Measurements from ENCODE around the gene ZDHHC14. TPM values are rescaled to one million over a fixed set of nuclear protein-coding genes. Genes with fewer than 3 reads are reported as not detected.
A peak's percentile ranks its signal among the peaks of the same experiment; 100 is the strongest.
"Not testable (repeated sequence)": the region's sequence is repeated elsewhere in the genome, so short reads cannot be mapped to it uniquely, and the experiment has no call there.

ZDHHC14 gene
- 10.0 TPM for total RNA-seq
- long read RNA-seq, full-length matches to known transcripts = 4 of 18 reads
- long read RNA-seq, partial matches to known transcripts = 7 of 18 reads
- long read RNA-seq, other reads (novel, unspliced or antisense) = 7 of 18 reads

- intact Hi-C loops (cut with micrococcal nuclease) = no loop called here
- ATAC-seq = peak; percentile 95
- DNase-seq = peak; percentile 96
Observed at GRCh38 chr6:157380779-157381561, at the start of gene ZDHHC14. Gene ZDHHC14 (plus strand): TSS chr6:157381190.

- intact Hi-C loops (cut with micrococcal nuclease) = no loop called here
- ATAC-seq (no peak), DNase-seq (no peak)
Observed at GRCh38 chr6:157332813-157333212, 48.2 kb upstream of the ZDHHC14 start.

DNA sequence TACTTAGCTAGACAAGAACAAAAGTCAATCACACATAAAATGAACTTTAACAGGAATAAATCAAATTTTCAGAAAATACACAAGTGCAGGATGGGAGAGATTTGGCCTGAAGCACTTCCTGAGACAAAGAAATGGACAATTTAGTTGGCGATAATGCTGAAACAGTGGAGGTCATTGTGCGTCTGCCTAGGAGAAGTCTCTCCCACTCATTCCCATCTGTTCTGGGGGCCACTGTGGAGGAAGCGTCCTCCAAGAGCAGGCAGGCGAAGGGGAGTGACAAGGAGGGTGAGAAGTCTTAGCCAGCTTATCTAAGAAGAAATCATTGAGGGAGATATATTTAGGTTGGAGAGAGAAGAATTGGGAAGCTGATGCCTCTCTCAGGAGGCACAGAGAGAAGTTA is 47.5 kb upstream of the ZDHHC14 start:
- no peak for DNase-seq
- intact Hi-C loops (cut with micrococcal nuclease) = no loop called here

GRCh38 chr6:157333956-157334355 is 47.0 kb upstream of the ZDHHC14 start:
- DNase-seq (no peak), ATAC-seq (no peak)
- intact Hi-C loops (cut with micrococcal nuclease) = no loop called here

More for the DNA sequence above, 47.5 kb upstream of the ZDHHC14 start:
- no peak for ATAC-seq

GRCh38 chr6:157335829-157336228 is 45.2 kb upstream of the ZDHHC14 start:
- DNase-seq (no peak), ATAC-seq (peak; percentile 73)
- intact Hi-C loops (cut with micrococcal nuclease) = no loop called here

GRCh38 chr6:157337276-157337675 is 43.7 kb upstream of the ZDHHC14 start:
- intact Hi-C loops (cut with micrococcal nuclease); ATAC-seq; DNase-seq: not testable (repeated sequence)

DNA sequence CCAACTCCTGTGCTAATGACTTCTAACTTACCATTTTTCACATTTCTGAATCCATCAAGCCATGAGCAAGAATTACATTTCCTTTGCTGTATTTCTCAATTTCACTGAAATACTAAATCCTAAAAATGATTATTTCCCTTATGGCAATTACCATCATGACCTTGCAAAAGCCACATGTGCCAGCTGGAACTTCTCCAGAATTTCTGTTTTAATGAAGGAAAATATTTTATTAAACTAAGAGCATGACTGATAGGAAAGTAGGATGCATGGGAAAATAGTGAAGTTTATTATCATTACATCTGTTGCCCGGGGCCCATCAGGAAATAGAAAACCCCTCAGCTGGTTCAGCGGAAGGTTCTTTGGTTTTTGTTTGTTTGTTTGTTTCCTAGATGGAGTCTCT is 43.2 kb upstream of the ZDHHC14 start:
- intact Hi-C loops (cut with micrococcal nuclease) = no loop called here
- no peak for DNase-seq
- no peak for ATAC-seq

- intact Hi-C loops (cut with micrococcal nuclease) = no loop called here
- DNase-seq (no peak), ATAC-seq (no peak)
Observed at GRCh38 chr6:157339432-157339831, 41.6 kb upstream of the ZDHHC14 start.

DNA sequence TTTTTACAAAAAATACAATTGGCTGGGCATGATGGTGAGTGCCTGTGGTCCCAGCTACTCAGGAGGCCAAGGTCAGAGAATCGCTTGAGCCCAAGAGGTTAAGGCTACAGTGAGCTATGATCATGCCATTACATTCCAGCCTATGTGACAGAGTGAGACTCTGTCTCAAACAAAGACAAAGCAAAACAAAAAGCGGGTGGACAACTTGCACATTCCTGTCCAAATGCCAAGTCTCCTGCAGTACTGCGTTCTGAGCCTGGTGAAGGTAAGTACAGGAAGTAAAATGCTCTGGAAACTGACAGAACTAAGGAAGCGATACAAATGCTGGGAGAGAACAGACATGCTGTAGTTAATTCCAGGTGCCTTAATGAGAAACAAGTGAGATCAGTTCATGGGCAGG is 37.3 kb upstream of the ZDHHC14 start:
- ATAC-seq (no peak), DNase-seq (no peak)
- intact Hi-C loops (cut with micrococcal nuclease) = no loop called here

DNA sequence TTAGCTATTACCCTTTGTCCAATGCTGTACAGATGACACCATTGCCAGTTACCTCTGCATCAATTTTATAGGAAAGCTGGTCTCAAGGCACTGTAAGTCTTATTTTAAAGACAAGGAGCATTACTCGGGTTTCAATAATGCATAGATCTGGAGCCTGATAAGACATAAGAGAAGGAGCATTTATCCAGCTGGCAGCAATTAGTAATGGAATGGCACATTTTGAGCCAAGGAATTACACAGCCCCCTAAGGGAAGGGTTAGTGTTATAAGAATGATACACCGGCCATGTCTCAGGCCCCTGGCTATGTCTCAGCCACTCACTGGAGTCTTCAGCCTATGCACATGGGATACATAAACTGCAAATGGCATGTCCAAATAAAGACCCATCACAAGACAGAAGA is 34.6 kb upstream of the ZDHHC14 start:
- ATAC-seq (no peak), DNase-seq (no peak)
- intact Hi-C loops (cut with micrococcal nuclease) = no loop called here

DNA sequence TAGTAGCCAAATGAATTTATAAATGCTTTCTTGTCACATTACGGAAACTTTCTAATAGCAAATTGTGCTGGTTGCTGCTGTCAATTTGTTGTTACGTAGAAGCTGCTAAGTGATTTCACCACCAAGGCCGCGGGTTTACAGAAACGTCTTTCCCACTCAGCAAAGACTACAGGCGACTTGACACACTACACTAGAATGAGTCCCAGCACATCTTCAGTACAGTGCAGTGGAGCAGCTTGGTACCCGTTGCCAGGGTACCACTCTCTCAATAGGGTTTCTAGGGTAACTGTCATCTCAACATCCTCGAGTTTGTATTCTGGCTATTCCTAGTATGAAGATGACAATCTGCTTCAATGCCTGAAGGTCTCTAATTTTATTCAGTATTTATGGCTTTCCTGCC is 22.7 kb upstream of the ZDHHC14 start:
- intact Hi-C loops (cut with micrococcal nuclease) = no loop called here
- no peak for ATAC-seq

DNA sequence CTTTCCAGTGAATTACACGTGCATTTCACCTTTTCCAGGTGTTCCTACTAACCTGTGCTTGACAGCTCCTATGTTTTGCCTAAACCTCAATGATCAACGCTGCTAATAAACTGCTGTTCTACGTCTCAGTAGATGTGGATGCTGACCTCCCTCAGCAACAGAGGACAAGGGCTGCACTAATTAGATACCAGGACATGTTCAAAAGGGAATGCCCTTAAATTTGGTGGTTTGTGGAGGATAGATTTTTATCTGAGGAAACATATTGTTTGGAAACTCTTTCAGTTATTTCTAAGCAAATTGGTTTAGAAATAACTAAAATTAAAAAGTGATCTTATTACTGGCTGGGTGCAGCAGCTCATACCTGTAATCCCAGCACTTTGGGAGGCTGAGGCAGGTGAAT is 19.1 kb upstream of the ZDHHC14 start:
- ATAC-seq (no peak), DNase-seq (no peak)
- intact Hi-C loops (cut with micrococcal nuclease) = no loop called here

More for the DNA sequence above, 22.7 kb upstream of the ZDHHC14 start:
- no peak for DNase-seq

DNA sequence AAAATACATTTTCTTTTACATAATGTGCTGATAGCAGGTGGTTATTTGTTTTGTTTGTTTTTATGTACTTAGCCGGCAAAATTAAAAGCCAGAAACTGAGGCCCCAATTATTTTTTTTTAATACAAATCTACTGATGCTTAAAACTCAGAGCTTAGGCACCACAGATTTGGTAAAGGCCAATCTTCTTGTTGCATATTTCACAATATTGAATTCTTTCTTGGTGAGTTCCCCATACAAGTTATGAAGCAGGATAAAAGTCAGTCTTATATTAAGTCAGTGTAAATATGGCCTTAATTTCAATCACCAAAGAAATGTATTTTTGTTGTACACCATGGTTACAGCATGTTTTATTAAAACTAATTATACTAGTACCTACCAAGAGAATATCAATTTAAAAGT is 16.3 kb upstream of the ZDHHC14 start:
- intact Hi-C loops (cut with micrococcal nuclease) = no loop called here

GRCh38 chr6:157366648-157367047 is 14.3 kb upstream of the ZDHHC14 start:
- intact Hi-C loops (cut with micrococcal nuclease) = no loop called here
- no peak for DNase-seq
- no peak for ATAC-seq

More for the DNA sequence above, 16.3 kb upstream of the ZDHHC14 start:
- DNase-seq = no peak
- no peak for ATAC-seq

DNA sequence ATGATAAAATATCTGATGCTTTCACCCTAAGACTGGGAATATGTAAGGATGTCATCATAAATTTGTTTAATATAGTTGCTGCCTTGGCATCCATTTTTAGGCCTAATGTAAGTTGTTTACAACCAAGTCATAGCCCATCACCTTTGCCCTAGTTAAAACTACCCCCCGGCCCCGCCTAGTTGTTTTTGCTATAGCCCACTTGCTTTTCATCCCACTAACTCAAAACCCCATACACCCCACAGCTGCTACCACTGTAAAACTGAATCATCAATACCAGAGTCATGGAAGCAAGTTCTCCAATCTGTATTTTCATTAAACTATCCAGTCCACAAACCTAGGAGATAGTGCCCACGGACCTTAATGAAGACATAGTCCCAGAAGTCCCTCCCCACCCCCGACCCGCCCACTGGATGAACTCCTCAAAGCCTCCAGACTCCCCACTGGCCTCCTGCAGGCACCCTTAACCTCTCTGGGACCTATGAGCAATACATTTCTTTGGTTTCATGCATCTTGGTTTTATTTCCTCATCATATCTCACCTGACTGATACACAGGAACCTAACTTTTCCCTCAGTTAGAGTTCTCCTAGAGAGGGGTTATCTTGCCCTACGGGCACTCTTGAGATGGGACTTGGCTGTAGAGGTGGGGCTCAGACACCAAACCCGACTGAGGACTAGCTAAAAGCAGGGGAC is 12.5 kb upstream of the ZDHHC14 start:
- intact Hi-C loops (cut with micrococcal nuclease) = no loop called here
- ATAC-seq (no peak), DNase-seq (no peak)

DNA sequence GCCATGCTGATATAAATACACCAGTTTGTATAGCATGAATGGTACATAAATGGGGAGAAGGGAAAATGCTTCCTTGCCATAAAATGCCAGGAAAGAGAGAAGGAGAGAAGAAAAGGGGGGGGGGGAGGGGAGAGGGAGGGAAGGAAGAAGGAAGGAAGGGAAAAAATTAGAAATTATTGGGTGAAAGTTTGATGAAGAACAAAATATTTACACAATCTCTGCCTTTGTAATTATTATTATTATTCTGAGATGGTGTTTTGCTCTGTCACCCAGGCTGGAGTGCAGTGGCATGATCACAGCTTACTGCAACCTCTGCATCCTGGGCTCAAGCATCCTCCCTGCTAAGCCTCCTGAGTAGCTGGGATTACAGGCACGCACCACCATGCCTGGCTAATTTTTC is 10.2 kb upstream of the ZDHHC14 start:
- ATAC-seq = no peak
- intact Hi-C loops (cut with micrococcal nuclease) = no loop called here
- no peak for DNase-seq

DNA sequence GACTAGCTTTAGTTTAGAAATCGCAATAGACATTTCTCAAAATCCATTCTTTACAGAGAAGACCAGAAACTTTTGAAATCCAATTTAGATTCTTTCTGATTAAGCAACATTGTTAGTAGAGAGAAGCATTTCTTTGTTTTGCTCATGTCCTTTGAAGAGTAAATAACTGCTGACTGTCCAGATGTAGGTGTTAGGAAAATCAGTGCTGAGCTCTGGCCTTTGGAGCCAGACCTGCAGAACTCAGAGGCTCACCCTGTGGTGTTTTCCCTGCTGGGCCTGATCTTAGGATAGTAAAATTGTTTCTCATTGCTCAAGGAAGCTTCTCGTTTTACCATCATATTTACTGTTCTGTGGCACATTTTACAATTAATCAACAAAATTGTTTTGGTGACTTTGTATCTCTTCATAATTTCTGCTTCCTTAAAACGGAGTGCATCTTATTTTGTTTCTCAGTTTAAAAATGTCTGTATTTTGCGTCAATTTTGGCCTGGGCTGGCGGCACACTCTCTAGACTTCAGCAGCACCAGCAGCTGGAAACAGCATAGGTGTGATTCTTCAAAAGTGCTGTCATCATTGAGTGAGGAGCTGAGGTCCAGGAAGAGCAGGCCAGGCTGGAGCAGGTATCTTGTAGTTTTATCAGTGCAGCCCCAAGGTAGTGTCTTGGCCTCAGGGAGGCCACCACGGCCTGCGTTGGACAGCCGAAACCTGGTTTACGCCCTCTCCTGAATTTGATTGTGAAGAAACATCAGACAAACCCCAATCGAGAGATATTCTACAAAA is 8.3 kb upstream of the ZDHHC14 start:
- ATAC-seq (no peak), DNase-seq (no peak)
- intact Hi-C loops (cut with micrococcal nuclease) = no loop called here

DNA sequence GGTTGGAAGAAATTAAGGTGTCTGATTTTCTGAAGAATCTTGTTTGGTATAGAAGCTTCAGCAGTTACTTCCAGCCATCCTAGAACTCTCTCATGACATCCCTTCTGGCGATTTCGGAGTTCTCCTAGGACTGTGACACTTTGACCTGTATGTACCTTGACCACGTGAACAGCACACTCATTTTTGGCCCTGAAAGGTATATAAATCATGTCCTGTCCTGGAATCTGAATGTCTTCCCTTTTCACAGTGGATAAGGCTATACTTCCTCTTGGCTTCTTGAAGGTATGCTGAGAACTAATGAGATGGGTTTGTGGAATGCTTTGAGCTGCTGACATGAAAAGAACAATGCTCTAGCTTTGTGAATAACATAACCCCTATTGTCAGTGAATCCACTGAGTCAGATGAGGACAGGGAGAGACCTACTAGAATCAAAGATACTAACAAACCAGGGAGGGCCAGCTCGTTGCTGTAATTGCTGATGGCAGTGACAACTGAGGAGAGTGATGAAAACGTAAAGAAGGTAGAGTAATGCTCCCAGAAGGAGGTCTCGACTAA is 6.0 kb upstream of the ZDHHC14 start:
- ATAC-seq (no peak), DNase-seq (no peak)
- intact Hi-C loops (cut with micrococcal nuclease) = no loop called here

- ATAC-seq (no peak), DNase-seq (no peak)
- intact Hi-C loops (cut with micrococcal nuclease) = no loop called here
Observed at GRCh38 chr6:157376241-157376640, 4.7 kb upstream of the ZDHHC14 start.

Measured in left ventricle myocardium superior (tissue), 1 donor.